Psoas muscle (tissue), 8 donors: ENCODE results near the gene IFT74. TPM values are rescaled to one million over a fixed set of nuclear protein-coding genes. Genes with fewer than 3 reads are reported as not detected.

Experiments
- ATAC-seq, 4 donors: fragments of 200-7000 bp; cut with Tn5 transposase; one replicate each; pipeline ENCODE4 v1.9.1; 2020; ENCODE audit warnings: moderate library complexity in 3 of 4, mild to moderate bottlenecking in 2 of 4
- DNase-seq, 2 donors: peaks; one replicate each; pipeline ENCODE4 v3.0.0-alpha.2; 2020
- H3K27ac ChIP-seq: fragments of 200-600 bp; one replicate; pipeline ENCODE4 v1.8.0; 2022
- H3K27me3 ChIP-seq, 3 donors: fragments of 200-600 bp in 1 of 3; one replicate each; pipeline versions ENCODE4 v1.6.1 to v1.8.0; 2013 to 2022; ENCODE audit warnings: low read length in 2 of 3, mild to moderate bottlenecking in 2 of 3, moderate library complexity in 1 of 3; ENCODE audit not compliant: insufficient read depth in 3 of 3
- H3K36me3 ChIP-seq, 2 donors: fragments of 200-600 bp in 1 of 2; one replicate each; pipeline versions ENCODE4 v1.6.1 to v1.8.0; 2013 to 2022; ENCODE audit warnings: low read depth in 1 of 2, mild to moderate bottlenecking in 1 of 2, moderate library complexity in 1 of 2; ENCODE audit not compliant: insufficient read depth in 1 of 2
- H3K4me1 ChIP-seq: fragments of 200-600 bp; one replicate; pipeline ENCODE4 v1.8.0; 2022
- H3K4me3 ChIP-seq: fragments of 200-600 bp; one replicate; pipeline ENCODE4 v1.8.0; 2022; ENCODE audit warnings: mild to moderate bottlenecking
- H3K9me3 ChIP-seq: fragments of 200-600 bp; one replicate; pipeline ENCODE4 v1.8.0; 2022
- CTCF ChIP-seq: fragments of 200-600 bp; IDR thresholded peaks from one replicate; pipeline ENCODE4 v1.8.0; 2022; ENCODE audit warnings: antibody characterized with exemption
- WGBS, 3 donors: extraction: QIAGEN DNeasy Blood & Tissue Kit; methylation state at CpG; one replicate each; pipeline versions ENCODE4 v1.1.6 to v1.1.7; 2013; 5-methylcytosine and 5-hydroxymethylcytosine counted together
- intact Hi-C, 2 donors: fragments of 100-400 bp; cut with DNase I; formaldehyde crosslinking; loops; one replicate each; pipeline versions ENCODE4 v1.11.0 to v1.14.2; 2022
- polyA plus RNA-seq, 3 donors: library from polyadenylated mRNA; stranded (reverse); fragments of 200-250 nt; gene quantifications; one replicate each; pipeline ENCODE4 v1.2.3, GENCODE V29; 2013
- total RNA-seq, 4 donors: library from RNA; stranded (reverse); fragmentation: NEBNext Ultra II Directional in 2 of 4; extraction: Animal tissue kit (Norgen Biotek cat#: 25700) in 2 of 4; gene quantifications; one replicate each; pipeline versions ENCODE4 v1.2.1 to v1.2.4, GENCODE V29; 2021 to 2023
- donor health status: healthy with polysubstance abuse.
- donor health status: DM: no; HTN: no; CAD: no; lungs with moderate emphysema.
- donor health status: Bipolar disorder and iron deficiency.
- donor health status: healthy.
- donor health status: DM: yes; HTN: yes; CAD: no.
- donor health status: DM: no; HTN: no; CAD: no.
- donor health status: DM: no; HTN: no; CAD: no.
- donor health status: DM: yes; HTN: yes; CAD: no.

Gene IFT74
- total and polyA plus RNA-seq, 7 donors, result 3.1 to 14.2 (median 7.9) TPM

GRCh38 chr9:26949637-26950069 is 6.6 kb upstream of the IFT74 start:
- DNase-seq (no peak), ATAC-seq (no peak)
- H3K9me3 ChIP-seq, result no peaks in the 10 kb centered on the region
- WGBS, 3 donors, result 75 to 80% (median 80%) methylated on average over 6 of the region's 6 CpGs
- TF ChIP-seq CTCF, result no peak
- intact Hi-C loops, result loop anchor here in 1 of 2 donors (5.0 kb wide), 1 partner anchor 57 kb away; the partner anchor contains the start of gene CAAP1
- H3K36me3 ChIP-seq, result no peaks in the 10 kb centered on the region
- no peaks in the 10 kb centered on the region for H3K27me3 ChIP-seq
- no peak overlapping the region for H3K4me3 ChIP-seq
- H3K4me1 ChIP-seq, result peaks cover 16% of the 10 kb centered on the region
- no peak overlapping the region for H3K27ac ChIP-seq

DNA sequence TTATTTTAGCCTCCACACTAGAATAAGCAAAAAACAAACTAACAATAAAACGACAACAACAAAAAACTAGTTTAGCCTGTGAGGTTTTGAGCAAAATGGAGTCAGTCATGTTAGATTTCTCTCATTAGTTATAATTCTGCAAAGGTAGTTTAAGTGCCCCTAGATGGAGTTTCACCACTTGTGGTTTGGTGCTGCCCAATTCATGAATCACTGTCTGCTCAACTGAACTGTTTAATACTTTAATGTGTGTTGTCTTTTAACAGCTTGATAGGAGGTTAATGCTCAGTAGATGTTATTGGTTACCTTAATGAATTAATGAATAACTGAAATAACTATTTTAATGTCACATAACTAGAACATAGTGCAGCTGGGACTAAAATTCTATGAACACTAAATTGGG is 5.7 kb upstream of the IFT74 start:
- ATAC-seq, result no peak
- intact Hi-C loops, result no loop called here

GRCh38 chr9:26951794-26952193 is 4.4 kb upstream of the IFT74 start:
- 80 to 88% (median 82%) methylated on average over 3 of the region's 3 CpGs for WGBS, 3 donors
- Histone ChIP-seq H3K4me1 (peaks cover 4% of the 10 kb centered on the region), H3K4me3 (no peak overlapping the region), H3K27me3 (no peaks in the 10 kb centered on the region), H3K9me3 (no peaks in the 10 kb centered on the region), H3K36me3 (no peaks in the 10 kb centered on the region), H3K27ac (no peak overlapping the region)
- DNase-seq (no peak), ATAC-seq (no peak)
- intact Hi-C loops, result no loop called here
- TF ChIP-seq CTCF, result no peak

More for the DNA sequence above, 5.7 kb upstream of the IFT74 start:
- peaks cover 10% of the 10 kb centered on the region for H3K4me1 ChIP-seq
- H3K9me3 ChIP-seq, result no peaks in the 10 kb centered on the region
- WGBS, 3 donors, result 89 to 93% (median 90%) methylated on average over 1 of the region's 1 CpG
- no peak overlapping the region for H3K4me3 ChIP-seq
- H3K36me3 ChIP-seq, result no peaks in the 10 kb centered on the region
- no peak for DNase-seq
- TF ChIP-seq CTCF, result no peak
- no peak overlapping the region for H3K27ac ChIP-seq
- H3K27me3 ChIP-seq, result no peaks in the 10 kb centered on the region

DNA sequence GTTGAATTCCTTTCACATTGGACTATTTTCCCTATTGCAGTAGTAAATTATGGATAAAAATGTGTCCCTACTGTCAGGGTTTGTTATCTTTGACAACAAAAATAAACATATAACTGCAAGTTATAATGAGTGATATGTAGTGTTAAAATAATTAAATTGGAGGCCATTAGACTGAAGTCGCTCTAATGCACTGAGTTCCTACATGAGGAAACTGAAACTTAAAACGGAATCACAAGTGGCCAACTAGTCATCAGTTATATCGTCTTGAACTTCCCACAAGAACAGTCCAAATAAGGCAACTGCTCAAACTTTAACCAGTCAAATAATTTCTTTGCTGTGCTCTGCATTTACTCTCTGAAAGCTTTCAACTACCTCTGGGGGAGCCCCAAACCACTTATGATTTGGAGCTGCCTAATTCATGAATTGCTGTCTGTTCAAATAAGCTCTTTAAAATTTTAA is 2.1 kb upstream of the IFT74 start:
- H3K36me3 ChIP-seq, result no peaks in the 10 kb centered on the region
- intact Hi-C loops, result no loop called here
- peaks cover 9% of the 10 kb centered on the region for H3K4me1 ChIP-seq
- TF ChIP-seq CTCF, result no peak
- H3K9me3 ChIP-seq, result no peaks in the 10 kb centered on the region
- H3K27ac ChIP-seq, result no peak overlapping the region
- no peak for DNase-seq
- WGBS, 3 donors, result 79 to 84% (median 80%) methylated on average over 3 of the region's 3 CpGs
- no peak overlapping the region for H3K4me3 ChIP-seq
- ATAC-seq, result no peak
- no peaks in the 10 kb centered on the region for H3K27me3 ChIP-seq
